HG03045 (cell line): Measurements from ENCODE around the gene MORN1.
"Not testable (repeated sequence)": the region's sequence is repeated elsewhere in the genome, so short reads cannot be mapped to it uniquely, and the experiment has no call there.

Experiments
- ATAC-seq: cut with Tn5 transposase; IDR thresholded peaks from one replicate; pipeline ENCODE4 v1.9.1; 2021; ENCODE audit warnings: mild to moderate bottlenecking, moderate library complexity; ENCODE audit not compliant: unreplicated experiment

The MORN1 gene

DNA sequence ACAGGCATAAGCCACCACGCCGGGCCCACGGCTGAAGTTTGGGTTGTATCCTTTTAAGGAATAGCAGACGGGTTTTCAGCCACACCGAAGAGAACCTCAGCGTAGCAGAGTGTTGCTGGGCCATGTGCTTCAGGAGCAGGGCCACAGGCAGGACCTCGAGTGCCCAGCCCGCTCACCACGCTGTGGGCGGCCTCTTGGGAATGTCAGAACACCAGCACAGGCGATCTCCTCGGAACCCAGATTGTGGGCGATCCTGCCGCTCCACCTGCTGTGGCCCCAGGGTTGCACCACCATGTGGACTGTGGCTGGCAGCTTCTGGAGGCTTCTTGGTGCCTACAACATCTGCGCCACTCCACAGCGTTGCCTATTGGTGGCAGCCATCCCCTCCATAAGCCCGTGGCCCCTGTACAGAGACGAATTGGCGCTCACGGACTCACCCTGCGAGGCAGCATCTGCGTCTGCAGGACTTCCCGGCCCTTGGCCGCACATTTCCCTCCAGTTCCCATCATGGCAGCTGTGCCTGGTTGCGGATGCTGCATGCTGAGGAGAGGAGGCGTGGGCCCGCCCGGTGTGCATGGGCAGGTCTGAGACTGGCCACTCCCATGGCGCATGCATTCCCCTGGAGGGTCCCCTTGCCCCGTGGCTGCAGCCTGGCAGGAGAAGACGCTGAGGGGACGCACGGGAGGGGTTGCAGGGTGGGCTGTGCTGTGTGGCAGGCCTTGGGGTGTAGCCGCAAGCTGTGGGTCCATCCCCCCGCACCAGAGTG is 93.9 kb downstream of the MORN1 start:
- ATAC-seq: no peak

DNA sequence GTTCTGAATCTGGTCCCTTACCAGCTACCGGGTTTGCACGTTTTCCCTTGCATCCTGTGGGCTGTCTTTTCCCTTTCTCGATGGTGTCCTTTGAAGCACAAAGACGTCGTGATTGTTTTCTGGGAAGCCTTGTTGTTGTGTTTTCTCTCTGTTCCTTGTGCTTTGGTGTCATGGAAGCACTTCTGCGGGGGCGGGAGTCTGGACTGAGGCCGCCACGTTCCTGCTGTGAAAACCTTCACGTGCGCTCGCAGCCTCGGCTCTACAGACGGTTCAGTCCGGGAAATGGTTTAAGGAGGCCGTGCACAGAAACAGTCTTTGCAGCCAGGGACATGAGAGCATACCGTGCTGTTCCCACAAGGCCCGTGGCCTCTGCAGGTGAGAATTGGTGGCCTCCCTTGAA is 94.7 kb downstream of the MORN1 start:
- no peak for ATAC-seq

DNA sequence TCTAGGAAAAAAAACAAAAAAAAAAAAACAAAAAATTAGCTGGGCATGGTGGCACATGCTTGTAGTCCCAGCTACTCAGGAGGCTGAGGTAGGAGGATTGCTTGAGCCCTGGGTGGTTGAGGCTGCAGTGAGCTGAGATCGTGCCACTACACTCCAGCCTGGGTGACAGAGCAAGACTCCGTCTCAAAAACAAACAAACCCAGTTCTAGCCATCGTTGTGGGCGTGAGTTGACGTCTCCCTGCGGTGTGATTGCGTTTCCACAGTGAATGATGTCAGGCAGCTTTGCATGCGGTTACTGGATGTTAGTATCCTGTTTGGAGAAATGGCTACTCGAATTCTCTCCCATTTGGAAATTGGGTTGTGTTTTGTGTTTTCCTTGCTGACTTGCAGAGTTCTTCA is 95.1 kb downstream of the MORN1 start:
- ATAC-seq: not testable (repeated sequence)

DNA sequence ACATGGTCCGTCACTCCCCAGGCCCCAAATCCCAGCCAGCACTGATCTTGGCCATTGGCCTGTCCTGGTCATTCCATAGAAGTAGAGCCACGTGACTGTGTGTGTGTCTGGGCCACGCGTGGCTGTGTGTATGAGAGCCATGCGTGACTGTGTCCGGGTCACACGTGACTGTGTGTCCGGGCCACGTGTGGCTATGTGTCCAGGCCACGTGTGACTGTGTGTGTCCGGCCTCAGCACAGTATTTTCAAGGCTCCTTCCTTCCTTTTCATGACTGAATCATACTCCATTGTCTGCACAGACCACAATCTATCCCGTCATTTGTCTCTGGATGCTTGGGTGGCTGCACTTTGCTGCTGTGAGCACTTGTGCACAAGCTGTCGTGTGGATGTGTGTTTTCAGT is 95.8 kb downstream of the MORN1 start:
- no peak for ATAC-seq

DNA sequence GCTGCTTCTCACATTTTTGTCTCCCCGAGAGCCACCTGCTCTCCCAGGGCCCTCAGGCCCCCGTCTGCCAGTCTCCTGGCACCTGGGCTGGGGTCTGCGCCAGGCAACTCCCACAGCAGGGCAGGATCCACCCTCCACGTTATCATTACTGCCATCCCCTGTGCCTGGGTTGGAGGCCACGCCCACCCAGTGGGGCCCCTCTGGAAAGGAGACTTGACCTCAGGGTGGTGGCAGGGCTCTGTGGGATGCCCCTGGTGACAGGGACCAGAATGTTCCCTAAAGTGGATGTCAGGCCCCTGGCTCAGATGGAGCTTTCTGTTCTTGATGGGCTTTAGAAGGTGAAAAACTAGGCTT is 96.7 kb downstream of the MORN1 start:
- no peak for ATAC-seq

DNA sequence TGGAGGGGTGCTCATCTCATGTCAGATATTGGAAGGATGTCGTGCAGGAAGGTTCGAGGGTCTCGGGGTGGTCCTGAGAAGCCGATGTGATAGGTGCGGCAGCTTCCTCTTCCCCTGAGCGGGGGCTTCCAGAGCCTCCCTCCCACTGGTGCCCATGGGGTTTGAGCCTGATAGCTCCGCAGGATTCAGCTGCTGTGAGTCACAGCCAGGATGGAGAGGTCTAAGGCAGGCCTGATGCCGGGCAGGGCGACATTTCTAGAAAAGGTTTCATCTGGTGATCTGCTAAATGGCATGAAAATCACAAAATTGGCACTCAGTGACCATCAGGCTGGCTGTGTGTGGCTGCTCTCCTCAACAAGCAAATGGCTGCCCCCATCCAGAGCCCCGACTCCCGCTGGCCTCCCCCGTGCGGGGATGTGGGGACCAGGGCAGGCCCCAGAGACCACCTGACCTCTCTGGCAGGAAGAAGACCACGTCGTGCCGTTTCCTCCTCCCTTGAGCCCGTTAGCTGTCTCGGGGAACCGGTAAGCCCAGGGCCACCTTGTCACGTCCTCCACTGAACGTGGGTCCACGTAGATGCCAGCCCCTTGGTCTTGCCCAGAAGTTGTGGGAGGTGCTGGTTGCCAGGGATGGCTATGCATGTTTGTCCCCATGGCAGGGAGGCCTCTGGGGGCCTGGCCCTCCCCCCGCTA is 97.2 kb downstream of the MORN1 start:
- no peak for ATAC-seq

DNA sequence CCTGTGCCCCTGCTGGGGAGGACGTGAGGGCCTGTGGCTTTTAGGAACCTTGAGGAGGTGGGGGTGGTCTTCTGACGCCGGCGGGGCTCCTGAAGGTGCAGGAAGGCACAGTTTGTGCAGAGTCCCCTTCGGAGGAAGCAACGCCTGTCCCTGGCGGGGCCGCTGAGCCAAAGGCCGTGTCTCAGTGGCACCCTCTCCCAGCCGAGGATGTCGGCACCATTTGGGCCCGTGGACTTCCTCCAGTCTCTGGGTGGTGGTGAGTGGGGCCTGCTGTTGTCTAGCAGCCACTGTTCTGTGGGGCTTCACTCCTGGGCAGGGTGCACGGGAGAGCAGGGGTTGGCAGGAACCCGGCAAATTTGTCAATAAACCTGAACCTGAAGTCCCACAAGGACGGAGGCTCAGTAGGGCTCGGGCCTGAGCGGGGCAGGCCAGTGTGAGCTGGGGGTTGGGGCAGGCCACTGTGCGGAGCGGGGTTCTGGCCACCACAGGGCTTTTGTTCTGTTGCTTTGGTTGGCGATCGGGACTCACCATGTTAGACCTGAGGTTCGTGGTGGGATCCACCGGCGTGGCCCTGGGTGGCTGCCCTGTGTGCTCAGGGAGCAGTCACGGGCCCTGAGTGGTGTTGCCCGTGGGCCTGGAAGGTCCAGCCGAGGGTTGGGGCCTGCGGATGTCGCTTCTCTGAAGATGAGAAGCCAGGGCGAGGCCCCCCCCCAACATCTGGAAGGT is 98.5 kb downstream of the MORN1 start:
- ATAC-seq: no peak

DNA sequence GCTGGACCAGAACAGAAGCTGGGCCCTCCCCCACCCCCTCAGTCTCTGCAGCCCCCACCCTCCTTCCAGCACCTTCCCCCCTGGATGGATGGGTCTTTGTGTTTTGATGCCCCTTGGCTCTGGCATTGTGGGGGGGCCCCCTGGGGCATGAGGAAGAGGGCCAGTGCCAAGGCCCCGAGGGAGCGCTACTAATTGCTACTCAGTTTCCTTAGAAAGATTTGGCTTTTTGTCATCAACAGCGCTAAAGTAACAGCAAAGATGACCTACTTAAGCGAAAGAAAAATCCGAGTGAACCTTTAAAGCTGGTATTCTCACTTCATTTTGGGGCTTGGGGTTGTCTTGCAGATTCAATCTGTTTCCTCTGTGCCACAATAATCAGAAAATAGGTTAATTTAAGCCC is 99.8 kb downstream of the MORN1 start:
- ATAC-seq: no peak

DNA sequence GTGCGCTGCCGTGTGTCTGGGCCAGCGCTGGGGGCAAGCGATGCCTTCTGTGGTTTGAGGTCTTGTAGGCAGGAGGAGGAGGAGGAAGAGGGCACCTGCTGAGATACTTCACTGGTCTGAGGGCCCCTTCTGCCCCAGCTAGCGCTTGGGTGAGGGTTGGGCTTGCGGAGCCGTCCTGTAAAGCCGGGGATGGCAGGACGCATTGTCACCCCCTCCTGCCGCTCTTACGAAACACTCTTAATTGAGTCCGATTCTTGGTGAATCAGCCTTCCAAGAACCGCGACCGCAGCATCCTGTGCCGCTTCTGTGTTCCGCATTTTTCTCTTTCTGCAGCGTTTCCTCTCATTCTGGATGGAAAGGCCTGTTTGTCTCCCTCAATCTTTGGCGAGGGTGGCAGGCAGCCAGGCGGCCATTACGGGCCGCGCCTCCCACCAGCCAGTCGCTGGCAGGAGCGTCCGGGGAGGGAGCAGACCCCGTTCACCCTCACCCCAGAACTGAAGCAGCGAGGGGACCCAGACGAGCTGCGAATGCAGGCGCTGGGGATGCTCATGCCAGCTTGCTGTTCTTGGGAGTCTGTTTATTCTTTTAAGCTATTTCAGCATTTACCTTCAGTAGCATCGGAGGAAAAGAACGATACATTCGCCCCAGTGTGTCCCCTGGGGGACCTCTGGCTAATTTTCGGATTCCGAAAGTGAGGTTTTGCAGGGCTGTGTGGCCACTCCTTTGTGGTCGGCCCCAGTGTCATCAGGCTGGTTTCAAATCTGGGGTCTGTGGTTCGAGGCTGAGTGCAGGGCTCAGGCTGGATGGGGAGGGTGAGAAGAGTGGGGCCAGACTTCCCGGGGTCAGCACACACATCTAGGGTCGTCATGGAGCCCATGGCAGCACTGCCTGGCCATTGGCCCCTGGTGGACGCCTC is 100.5 kb downstream of the MORN1 start:
- ATAC-seq: no peak

DNA sequence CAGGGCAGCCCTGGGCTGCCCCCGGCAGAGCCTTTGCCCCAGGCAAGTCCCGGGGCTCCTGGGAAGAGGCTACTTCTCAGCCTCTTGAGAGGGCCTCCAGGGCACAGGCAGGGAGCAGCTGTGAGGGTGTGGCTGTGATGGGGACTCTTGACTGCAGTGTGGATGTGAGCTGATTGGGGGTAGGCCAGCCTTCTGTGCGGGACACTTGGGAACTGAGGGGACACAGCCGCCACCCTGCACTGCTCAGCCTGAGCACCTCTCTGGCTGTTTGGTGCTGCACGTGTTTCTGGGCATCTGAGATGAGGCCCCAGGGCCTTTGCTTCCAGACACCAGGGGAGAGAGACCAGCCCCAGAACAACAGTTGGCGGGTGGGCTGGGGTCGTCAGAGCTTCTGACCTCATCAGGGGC is 101.2 kb downstream of the MORN1 start:
- ATAC-seq: no peak

DNA sequence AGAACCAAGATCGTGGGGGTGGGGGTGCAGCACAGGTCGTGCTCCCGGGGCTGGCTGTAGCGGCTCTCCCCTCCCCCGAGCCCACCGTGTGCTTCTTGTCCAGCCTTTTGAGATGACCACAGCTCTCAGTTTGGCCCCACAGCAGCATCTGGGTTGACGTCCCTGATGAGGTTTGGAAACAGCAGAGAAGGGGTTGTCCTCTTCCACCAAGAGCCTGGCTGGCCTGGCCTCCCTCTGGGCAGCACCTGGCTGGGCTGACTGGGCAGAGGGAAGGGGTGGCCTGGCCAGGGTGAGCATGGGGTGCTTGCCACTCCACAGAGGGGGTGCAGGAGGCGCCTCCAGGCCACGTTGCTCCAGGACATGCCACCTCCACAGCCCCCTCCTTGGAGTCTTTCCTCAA is 101.7 kb downstream of the MORN1 start:
- ATAC-seq: no peak

DNA sequence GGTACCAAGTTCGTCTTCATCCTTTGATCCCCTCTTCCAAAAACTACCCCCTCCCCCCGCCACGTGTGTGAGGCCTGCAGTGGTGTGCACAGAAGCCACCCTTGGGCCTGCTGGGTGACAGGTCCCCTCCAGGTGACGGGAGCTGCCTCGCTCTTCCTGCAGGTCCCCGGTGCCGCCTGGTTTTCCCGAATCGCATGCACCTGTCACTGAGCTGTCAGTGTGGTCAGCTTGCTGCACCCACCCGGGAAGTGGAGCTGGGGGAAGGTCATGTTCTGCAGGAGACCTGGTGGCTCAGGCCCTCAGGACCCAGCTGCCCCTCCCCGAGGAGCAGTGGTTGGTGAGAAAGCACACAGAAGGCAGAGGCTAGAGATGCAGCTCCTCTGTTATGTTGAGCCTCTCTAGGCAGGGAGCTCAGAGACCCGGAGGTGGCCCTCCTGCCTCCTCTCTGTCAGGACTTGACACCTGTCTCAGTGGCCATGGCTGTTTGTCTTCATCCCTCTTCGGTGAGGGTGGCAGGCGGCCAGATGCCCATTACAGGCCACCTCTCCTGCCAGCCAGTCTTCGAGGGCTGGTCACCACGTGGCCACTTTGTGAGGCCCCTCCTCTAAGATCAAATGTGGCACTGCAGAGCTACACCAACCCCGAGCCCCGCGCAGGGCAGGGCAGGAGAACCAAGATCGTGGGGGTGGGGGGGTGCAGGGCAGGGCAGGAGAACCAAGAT is 102.4 kb downstream of the MORN1 start:
- no peak for ATAC-seq

DNA sequence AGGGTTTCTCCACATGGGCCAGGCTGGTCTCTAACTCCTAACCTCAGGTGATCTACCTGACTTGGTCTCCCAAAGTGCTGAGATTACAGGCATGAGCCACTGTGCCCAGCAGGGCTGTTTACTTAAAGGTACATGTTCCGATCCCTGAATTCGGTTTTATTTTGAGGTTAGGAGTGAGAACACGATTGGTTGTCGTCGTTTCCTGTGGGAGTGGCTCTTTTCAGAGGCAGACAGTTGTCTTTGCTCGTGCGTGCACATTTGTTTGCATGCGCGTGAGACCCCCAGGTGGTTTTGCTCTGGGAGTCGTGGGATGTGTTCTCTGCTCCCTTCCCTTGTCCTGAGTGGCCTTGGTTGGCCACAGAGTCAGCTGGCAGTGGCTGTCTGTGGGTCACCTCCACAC is 103.0 kb downstream of the MORN1 start:
- ATAC-seq: no peak

DNA sequence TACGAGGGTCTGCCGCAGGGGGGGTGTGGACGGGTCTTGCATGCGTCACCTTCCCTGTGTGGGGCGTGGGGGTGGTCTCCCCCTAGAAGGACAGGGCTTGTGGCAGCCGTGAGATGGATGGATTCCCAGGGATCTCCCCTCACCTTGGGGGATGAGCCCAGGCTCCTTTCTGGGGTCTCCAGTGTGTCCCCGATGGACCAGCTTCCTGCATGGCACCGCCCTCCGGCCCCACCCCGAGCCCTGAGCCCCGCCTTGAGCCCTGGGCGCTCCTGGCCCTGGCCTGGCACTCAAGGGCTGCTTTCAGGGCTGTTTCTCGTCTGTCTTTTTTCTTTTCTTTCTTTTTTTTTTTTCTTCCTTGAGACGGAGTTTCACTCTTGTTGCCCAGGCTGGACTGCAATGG is 103.7 kb downstream of the MORN1 start:
- ATAC-seq: no peak

DNA sequence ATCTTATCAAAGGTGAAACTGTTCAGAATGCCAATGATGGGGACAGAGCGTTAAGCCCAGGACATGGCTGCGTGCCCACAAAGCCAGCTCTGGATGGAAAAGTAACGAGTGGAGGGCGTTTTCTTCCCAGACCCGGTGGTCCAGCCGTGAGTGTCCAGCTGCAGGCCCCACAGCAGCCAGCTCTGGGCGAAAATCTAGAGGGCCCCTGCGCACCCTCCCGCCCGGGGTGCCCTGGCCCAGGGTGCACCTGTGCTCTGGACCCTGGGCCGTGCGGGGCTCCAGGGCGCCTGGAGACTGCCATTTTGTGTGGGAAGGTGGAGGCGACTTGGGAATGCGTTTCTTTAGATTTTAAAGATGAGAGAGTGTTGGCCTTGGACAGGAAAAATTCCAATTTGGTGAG is 104.4 kb downstream of the MORN1 start:
- ATAC-seq: no peak

DNA sequence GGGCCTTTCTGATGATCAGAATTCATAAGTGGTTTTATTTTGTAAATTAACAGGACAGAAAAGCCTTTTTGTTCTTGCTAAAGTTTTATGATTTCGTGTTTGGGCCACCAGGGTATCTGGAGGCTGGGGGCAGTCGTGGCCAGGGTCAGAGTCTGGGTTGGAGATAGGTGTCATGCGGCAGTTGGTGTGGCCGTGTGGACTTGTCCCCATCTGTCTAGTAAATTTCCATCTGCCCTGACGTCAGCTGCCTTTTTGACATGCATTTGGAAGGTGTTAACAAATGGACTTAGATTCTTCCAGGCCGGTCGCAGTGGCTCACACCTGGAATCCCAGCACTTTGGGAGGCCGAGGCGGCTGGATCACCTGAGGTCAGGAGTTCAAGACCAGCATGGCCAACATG is 106.4 kb downstream of the MORN1 start:
- no peak for ATAC-seq

DNA sequence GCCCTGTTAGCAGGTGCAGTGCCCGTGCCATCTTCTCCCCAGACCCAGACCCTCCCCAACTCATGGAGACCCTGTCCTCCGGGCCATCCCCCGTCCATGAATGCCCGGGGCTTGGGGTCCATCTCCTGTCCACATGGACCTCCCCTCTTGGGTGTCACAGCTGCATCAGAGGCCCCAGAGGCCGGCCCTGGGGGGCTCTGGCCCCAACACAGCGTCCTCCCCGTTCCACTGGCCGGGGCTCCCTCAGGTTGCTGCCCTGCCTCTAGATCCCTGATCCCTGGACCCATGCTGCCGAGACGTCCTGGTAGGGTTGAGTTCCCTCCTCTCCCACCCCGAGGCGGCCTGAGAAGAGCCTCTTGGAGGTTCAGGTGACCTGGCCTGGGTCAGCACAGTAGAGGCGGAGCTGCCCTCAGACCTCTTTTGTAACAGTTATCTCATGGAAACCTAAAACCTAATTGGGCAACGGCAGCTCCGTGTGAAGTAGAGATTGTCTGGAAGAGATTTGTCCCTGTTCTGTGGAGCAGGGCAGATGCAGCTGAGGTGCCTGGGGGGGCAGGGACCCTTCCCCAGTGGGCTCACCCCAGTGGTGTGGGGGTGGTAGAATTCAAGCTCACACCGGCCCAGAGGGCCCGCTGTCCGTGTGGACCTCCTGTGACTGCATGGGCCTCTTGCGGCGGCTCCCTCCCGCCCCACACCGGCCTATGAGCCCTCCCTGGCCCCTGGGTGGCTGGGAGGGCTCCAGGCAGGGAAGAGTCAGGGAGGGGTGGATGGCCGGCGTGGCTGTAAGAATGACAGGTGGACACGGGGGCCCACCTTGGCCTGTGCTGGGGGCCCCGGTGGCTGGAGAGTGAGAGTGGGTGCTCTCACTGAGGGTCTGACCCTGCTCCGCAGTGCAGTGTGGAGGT is 107.1 kb downstream of the MORN1 start:
- no peak for ATAC-seq

DNA sequence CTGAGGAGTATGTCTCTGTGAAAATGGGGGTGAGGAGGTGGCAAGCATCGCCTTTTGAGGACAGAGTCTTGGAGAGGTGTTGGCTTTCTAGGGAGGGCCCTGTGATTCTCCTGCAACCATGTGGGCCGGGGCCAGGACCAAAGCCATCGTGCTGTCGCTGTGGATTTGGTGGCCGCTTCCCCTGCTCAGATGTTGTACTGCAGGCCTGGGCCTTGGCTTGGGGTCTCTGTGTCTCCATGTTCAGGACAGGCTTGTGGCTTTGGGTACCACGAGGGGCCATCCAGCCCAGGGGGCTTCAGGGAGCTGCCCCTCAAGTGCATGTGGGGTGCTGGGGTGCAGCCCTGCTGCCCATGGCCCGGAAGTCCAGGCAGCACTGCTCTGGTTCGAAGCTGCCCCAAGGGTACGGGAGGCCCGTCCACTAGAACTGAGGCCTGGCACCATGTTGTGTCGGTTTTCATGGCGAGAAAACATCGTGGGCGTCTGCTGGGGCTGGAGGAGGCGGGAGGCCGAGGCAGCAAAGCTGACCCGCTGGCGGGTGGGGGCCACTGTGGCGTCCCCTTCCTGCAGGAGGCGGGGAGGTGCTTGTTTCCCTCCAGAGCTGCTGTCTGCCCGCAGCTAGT is 107.9 kb downstream of the MORN1 start:
- ATAC-seq: no peak
